ENCODE results near the gene KDM2B. TPM values are rescaled to one million over a fixed set of nuclear protein-coding genes. Genes with fewer than 3 reads are reported as not detected.

KDM2B gene
- total and polyA plus RNA-seq, 10 of the 15 experiments (the other 5 are each of a cell fraction or from before 2014, with no cell fraction given) = 13.6 to 124 (median 40.4) TPM

DNA sequence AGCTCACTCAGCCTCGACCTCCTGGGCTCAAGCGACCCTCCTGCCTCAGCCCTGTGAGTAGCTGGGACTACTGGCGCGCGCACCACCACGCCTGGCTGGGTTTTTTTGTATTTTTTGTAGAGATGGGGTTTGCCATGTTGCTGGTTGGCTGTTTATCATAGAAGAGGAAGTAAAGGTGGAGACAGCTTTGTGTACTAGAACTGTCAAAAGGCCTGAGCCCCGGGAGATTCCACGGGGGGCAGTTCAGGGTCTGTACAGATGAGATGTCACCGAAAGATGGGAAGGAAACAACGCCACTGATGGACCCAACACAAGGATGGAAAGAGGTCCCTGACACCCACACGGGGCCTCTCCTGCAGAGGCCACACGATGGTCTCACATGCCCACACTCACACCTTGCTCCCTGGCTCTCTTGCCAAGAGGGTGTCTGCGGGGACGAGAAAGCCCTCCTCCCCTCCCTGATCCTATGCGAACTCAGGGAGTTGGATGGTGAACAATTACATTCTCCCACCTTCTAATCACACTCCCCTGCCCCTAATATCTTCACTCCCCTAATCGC, 66.6 kb downstream of the KDM2B start (continued):
- TF ChIP-seq USF1 (IDR thresholded peaks at IDR 0.05; ENCODE audit: borderline replicate concordance, extremely low read length, insufficient read depth, low read depth, low read length) (no peak), TCF7 (IDR thresholded peaks at IDR 0.05; ENCODE audit: borderline replicate concordance) (no peak), MTA2 (IDR thresholded peaks at IDR 0.05; ENCODE audit: low read depth) (0 out of 2 replicates have a peak, but pooled peaks have one; percentile 48), MTA3 (IDR thresholded peaks at IDR 0.05; ENCODE audit: borderline replicate concordance, low read length) (peak; percentile 49; the same call in 1 of the 2 replicates), REST (IDR thresholded peaks at IDR 0.05; ENCODE audit: low read depth, low read length) (no peak), CREB1 (IDR thresholded peaks at IDR 0.05; ENCODE audit: low read depth) (0 out of 2 replicates have a peak, but pooled peaks have one; percentile 2), CBFB (IDR thresholded peaks at IDR 0.05; ENCODE audit: low read depth) (no peak), EP300 (IDR thresholded peaks at IDR 0.05; ENCODE audit: borderline replicate concordance in 1 of 2, control insufficient read depth in 1 of 2, low read depth in 2 of 2, low read length in 2 of 2) (no peak; a peak in 1 of 4 replicates), DPF2 (IDR thresholded peaks at IDR 0.05) (peak; percentile 58; the same call in 1 of the 2 replicates), NR2F1 (conservative IDR thresholded peaks at IDR 0.05) (0 out of 2 replicates have a peak, but pooled peaks have one; percentile 19), PKNOX1 (IDR thresholded peaks at IDR 0.05) (peak; percentile 35; the same call in 1 of the 2 replicates), ZNF384 (IDR thresholded peaks at IDR 0.05; ENCODE audit: borderline replicate concordance, low read depth, low read length) (0 out of 2 replicates have a peak, but pooled peaks have one; percentile 21), PRDM15 (CRISPR knock-in tag; IDR thresholded peaks at IDR 0.05) (no peak), SUPT20H (IDR thresholded peaks at IDR 0.05; ENCODE audit: borderline replicate concordance, control insufficient read depth, low read depth, low read length) (no peak), YBX1 (IDR thresholded peaks at IDR 0.05) (no peak)

Measured in GM12878 (cell line).